Limb (tissue), 2 donors: Measurements from ENCODE around the gene CDH22.

Experiments used
- DNase-seq, 2 donors: peaks; one replicate each; pipeline ENCODE4 v3.0.0-alpha.2; 2016; ENCODE audit errors: extremely low spot score in 2 of 2

CDH22 gene

DNA sequence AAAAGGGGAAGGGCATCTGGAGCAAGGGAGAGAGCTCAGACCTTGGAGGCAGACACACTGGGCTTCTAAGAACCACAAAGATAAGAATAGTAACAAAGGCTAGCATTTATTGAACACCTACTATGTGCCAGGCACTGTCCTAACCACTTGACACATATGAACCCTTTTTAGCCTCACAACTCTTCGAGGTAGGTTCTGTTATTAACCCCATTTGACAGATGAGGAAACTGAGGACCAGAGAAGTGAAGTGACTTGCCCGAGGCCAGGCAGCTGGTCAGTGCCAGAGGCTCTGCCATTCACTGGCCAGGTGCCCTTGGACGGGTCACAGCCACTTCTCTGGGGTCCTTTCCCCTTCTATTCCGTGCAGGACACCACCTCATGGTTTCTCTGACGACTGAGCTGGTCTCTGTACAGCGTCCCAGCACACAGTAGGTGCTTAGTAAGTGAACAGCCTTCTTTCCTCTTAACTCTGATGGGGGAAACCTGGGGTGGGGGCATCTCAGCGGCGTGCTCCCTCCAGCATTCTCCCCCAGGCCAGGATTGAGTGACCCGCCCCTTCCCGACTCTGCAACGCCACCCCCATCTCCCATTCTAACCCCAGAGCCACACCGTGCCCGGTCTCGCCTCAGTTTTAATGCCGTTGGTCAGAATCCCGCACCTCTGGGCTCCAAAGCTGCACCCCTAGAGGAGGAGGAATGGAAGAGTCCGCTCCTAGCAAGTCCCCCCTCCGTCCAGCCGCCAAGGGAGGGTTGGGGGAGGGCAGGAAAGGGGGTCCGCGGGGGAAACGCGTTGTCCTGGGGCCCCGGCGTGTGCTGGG lies 134.4 kb downstream of the CDH22 start:
- no peak for DNase-seq

DNA sequence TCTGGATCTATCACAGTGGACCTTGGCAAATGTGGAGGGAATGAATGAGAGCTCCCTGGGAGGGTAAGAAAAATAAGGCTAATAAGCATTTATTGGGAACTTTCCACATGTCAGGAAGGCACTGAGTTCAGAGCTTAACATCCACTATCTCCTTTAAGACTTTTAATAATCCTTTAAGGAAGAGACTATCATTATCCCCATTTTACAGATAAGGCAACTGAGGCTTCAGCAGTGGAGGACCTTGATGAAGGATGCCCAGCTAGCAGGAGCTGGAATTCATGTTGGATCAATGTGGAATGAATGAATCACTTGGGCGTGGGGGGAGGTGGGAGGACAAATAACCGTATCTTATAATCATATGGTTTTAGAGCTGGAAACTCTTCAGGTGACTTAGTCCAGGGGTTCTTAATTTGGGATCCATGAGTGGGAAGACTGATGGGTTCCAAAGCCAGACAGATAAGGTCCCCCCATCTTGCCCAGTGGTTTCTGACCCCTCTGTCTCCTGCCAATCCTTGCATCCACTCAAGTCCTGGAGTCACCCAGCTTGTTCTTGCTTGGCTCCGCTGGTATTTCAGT lies 135.2 kb downstream of the CDH22 start:
- DNase-seq: no peak

DNA sequence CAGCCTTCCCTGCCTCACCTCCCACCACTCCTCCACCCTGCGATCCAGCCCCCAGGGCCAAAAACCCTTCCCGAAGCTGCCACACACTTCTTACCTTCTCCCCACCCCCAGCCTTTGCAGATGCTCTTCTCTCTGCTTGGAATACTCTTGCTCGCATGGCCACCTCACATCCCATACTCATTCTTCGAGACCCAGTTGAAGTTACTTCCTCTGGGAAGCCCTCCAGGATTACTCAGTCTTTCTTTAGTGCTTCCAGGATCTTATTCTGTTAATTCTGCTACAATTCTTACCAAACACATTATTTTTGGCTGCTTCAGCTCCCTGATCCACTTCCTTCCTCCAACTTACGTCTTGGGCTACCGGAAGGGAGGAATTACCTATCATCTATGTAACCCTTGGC lies 135.8 kb downstream of the CDH22 start:
- no peak for DNase-seq

DNA sequence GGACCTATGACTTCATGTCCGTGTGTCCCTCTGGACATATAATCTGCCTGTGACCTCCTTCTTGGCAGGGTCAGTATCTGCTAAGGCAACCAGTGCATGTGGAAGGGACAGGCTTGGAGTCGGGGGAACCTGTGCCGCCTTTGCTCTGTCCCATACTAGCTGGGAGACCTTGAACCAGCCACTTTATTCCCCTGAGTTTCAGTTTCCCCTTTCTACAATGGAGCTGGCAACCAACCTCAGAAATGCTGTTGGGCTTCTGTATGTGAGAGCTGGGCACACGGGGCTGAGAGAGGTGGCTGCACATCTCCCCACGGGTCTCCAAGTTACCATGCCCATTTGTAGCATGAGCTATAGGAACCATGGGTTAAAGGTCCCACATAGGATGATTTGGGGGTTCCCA lies 136.4 kb downstream of the CDH22 start:
- DNase-seq: no peak

DNA sequence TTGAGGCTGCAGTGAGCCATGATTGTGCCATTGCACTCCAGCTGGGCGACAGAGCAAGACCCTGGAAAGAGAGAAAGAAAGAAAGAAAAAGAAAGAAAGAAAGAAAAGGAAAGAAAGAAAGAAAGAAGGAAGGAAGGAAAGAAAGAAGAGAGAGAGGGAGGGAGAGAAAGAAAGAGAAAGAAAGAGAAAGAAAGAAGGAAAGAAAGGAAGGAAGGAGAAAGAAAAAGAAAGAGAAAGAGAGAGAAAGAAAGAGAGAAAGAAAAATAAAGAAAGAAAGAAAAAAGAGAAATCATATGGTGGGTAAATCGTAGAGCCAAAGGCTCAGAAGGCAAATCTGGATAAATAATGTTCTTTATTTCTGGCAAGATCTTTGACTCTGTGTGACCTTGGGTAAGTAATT lies 136.8 kb downstream of the CDH22 start:
- no peak for DNase-seq

DNA sequence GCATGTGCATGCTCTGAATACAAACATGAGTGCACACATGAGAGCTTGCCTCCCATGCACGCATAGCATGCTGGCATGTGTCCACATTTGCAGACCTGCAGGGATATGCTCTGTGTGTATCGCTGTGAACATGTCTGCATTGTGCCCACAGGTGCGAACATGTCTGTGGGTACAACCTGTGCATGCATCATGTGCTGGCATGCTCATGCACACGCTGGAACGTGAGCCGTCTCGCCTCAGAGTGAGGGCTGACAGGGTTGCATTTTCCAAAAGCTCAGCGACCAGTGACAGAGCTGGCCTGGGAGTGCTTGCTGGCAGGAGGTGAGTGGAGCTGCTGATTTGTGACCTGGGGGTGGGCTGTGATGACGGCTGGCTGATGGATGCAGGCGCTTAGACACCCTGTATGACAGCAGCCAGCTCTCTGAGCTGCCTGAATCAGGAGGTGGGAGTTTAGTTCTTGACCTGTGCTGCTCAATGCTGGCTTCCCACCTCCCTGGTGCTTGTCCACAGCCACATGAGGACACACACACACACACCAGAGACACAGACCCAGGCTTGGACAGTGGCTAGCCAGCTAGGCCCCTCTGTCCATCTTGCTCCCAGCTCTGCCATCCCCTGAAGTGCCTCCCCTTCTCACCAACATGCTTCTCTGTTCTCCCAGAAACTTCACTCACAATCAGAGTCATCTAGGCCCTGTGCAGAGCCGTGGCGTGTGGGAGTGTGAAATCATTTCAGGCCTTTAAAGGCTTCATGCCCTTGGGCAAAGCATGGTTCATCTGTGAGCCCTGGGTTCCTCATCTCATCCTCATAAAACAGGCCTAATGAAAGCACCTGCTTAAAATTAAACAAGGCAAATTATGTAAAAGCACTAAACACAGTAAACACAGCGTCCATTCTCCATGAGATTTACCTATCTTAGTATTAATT lies 138.8 kb downstream of the CDH22 start:
- DNase-seq: no peak

DNA sequence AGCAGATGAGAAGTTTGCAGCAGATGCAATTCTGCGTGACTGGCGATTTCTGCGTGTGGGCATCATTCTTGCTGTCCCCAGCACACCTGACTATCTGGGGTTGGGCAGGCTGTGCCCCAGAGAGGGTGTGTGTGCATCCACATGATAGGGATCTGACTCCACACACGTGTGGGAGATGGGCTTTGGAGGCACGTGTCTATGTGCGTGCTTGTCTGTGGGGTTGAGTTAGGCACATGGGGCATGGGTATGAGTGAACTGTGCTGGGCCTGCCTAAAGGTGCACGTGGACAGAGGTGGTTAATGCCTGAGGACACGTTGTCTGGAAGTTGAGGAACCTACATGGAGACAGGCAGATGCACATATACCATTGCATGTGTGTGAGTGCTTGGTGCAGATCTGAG lies 139.9 kb downstream of the CDH22 start:
- no peak for DNase-seq

DNA sequence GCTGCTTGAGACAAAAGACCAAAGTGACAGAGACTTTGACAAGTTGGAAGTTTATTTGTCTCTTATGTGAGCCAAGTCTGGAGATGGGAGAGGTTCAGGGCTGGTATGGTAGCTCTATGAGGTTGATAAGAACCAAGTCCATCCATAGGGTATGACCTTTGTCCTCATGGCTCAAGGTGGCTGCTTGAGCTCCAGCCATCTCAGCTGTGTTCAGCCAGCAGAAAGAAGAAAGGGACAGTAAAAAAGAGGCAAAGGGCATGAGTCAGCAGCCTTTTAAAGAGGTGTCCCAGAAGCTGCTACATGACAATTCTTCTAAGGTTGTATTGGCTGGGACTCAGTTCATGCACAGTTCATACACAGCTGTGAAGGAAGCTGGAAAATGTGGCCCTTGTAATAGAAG lies 141.2 kb downstream of the CDH22 start:
- no peak for DNase-seq

DNA sequence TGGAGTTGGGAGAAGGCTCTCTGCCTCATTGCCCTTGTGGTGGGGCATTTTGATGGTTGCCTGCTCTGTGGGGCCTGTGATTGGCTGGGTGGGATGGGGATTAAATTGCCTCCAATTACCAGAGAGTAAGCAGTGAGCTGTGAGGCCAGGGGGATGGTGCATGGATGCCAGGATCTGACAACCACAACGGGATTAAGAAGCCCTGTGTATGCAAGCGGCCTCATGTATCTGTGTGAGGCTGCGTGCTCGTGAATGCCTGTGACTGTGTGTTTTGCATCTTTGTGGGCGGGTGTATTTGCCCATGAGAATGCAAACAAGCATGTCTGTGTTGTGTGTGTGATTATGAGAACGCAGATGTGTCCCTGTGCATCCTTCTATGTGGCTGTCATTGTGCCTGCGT lies 144.0 kb downstream of the CDH22 start:
- no peak for DNase-seq

DNA sequence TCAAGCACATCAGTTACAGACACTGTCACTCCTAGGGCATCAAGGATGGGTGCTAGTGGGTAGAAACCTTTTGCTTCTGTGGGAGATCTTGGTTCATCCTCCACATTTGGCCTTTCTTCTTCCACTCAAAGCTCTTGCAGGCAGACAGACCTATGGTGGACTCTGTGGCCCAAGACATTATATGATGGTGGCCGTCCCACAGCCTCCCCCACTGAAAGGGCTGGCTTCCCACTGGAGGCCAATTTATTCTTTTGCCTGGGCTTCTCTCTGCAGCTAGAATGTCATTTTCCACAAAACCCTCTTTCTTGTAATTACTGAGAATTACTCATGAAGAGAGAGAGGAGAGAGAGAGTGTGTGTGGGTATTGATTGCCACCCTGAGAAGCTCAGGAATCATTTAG lies 146.4 kb downstream of the CDH22 start:
- no peak for DNase-seq

DNA sequence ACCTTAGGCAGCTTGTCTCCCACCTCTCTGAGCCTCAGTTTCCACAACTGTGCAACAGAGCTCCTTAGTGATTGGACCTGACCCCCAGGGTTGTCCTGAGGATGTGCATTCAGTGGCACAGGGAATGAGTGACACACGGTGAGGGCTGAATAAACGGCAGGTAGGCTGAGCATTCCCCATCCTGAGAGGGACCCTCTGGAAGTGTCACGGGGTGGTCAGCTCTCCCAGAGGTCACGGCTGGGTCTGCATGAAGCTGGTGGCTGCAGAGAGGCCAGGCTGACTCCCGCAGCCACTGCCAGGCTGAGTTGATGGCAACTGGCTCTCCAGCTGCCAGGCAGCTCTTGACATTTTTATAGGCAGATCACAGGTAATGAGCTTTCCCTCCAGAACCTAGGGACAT lies 147.6 kb downstream of the CDH22 start:
- DNase-seq: no peak

DNA sequence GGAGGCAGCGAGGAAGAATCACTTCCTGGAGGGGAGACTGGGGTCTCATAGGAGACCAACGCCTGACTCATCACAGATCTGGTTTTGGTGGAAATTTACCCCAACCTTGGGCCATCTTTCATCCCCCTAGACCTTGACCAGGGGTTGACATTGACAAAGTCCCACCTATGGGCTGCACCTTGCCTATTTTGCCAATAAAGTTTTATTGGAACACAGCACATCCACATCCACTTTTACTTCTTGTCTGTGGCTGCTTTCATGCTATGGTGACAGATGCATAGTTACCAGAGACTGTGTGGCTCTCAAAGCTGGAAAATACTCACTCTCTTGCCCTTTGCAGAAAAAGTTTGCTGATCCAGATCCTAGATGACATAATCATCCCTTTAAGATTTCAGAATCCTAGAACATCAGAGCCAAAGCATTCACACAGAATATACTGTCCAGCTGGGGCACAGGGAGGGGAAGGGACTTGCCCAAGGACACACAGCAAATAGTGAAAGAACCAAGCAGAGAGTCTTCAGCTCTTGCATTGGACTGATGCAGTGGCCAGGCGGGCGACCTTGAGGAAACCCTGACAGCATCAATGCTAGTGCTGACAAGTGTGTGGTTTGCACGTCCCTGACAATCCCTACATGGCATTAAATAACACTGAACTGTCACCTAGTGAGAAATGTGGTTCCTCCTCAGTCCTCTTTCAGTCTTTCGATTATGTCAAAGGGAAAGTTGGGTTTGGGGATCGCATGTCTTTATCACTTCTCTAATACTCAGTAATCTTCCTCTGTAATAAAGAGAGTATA lies 149.0 kb downstream of the CDH22 start:
- DNase-seq: no peak

DNA sequence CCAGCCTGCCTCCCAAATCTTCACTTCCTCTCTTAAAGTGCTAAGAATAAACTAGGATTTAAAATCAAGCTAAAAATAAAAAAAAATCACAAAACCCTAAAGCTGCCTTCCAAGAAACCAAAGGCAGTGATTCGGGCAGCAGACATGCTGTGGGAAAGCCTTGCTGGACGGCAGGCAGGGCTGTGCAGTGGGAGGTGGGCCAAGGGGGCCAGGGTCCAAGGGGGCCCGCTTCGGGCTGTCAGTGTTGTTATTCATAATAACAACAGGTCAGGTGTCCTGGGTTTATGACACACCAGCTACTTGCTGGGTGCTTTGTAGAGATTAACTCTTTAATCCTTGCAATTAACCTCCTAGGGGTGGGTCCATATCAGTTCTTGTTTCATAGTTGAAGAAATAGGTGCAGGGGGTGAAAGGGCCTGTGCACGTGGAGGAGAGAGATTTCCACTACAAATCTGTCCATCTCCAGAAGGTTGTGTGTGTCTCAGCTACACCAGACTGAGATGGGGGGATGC lies 149.8 kb downstream of the CDH22 start:
- DNase-seq: no peak

DNA sequence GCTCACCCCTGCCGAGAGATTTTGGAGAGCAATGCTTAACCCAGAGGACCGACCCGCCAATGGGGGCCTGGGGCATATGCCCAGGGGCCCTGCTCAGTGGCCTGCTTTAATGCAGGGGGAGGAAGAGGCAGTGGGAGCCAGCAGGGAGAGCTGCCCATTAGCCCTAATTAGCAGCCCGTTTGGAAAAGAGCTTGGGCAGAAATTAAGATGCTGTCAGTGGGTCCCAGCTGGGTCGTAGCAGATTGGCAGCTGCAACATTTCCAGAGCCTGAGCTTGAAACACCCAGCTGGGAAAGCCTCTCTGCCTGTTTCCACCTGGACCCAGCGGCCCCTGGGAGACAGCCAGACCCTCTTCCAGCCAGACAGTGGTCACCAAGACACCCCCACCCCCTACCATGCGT lies 150.7 kb downstream of the CDH22 start:
- no peak for DNase-seq

DNA sequence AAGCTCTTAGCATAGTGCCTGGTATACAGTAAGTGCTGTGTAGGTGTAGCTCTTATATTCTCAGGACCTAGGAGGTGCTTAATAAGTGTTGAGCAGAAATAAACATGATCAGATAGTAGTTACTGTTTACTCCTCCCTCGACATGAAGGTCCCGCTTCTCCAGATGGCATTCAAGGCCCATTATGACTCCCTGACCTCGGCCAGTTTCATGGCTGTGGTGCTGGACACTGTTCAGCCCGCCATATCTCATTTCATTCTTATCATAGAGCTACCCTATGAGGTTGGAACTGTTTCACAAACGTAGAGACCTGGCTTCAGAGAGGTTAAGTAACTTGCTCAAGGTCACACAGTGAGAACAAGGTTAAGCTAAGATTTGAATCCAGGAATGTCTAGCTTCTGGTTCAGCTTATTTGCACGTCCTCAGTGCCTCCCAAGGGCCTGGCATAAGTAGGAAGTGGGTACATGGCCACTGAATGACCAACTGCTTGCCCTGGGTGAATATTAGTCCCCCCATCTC lies 151.2 kb downstream of the CDH22 start:
- DNase-seq: no peak

DNA sequence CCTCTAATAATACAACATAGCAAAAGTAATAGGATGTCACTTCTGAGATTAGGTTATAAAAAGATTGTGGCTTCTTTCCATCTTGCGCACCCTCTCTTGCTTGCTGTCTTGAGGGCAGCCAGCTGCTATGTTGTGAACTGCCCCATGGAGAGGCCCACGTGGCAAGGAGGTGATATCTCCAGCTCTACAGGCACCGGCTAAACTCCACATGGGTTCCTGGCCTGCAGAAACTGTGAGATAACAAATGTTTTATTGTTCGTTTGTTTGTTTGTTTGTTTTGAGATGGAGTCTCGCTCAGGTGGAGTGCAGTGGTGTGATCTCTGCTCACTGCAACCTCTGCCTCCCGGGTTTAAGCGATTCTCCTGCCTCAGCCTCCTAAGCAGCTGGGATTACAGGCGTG lies 152.2 kb downstream of the CDH22 start:
- DNase-seq: no peak

DNA sequence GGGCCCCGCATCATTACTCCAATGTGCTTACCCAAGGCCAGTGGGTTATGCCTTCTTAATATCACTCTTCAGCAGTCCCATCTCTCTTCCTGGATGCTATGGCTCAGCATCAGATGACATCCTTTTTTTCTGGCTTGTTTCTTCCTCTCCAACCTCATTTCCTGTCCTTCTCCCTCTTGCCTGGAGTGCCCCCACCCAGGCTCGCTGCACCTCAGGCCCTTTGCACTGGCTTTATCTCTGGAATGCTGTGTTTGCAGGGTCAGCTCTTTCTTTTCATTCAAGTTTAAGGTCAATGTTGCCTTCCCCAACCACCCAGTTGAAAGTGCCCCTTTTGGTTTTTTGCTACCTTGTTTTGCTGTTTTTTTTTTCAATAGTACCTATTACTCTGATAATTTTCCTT lies 153.5 kb downstream of the CDH22 start:
- no peak for DNase-seq

DNA sequence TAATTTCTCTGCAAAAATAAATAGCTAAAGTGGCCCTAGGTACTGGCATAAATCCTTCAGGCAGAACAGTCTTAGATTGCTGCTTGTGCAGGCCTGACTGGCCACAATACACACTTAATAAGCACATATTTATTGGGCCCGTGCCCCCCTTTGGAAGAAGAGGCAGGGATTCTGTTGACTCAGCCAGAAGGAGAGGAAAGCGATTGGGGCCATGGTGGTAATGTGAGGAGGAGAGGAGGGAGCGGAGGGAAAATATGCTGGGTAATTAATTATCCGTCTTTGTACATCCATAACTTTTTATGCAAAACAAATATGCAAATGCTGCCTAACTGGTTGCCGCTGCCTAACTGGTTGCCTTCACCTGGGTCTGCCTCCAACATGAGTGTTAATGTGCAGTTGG lies 154.0 kb downstream of the CDH22 start:
- DNase-seq: no peak

DNA sequence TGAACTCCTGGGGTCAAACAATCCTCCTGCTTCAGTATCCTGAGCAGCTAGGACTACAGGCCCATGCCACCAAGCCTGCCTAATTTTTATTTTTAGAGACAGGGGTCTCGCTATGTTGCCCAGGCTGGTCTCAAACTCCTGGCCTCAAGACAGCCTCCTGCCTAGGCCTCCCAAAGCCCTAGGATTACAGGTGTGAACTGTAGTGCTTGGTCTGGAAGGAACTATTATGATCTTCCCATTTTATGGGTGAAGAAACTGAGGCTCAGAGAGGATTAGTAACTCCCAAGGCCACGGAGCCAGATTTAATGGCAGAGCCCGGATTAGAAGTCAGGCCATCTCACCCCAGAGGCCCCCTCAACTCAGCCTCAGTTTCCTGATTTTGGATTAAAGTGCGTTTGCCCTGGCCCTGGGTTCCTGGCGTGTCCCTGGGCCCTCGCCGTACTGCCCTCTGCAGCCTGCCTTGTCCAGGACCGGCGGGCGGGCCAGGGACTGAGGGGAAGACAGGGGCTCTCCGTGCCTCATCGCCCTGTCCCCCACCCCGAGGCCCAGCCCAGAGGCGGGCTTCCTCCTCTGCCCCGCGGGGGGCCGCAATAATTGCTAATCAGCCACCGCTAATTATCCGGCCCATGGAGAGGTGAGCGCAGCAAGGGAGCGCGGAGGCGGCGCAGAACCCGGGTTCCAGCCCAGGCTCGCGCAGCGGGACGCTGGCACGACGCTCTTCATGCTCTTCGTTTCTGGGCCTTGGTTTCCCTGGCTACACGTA lies 155.3 kb downstream of the CDH22 start:
- no peak for DNase-seq

DNA sequence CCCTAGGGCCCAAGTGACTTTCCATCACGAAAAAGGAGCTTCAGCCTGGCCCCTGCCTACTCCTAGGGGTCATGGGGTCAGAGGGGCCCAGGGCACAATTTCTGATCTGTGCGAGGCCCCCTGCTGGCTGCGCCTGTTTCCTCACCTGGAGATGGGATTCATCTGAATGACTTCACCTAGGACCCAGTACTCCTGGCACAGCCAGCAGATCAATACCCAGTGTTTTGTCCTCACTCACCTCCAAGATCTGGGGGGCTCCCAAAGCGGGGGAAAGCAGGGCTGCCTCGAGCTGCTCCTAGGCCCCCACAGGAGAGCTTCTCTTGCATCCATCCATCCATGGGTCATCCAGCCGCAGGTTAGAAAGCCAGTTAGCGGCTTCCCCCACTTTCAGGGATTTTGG lies 156.4 kb downstream of the CDH22 start:
- DNase-seq: no peak
